Ishikawa (cell line): ENCODE measurements around the gene DOLK.

Experiments used
- CEBPB ChIP-seq: IDR thresholded peaks from 2 replicates; pipeline ENCODE4 v1.6.1; 2012
- CREB1 ChIP-seq: IDR thresholded peaks from 2 replicates; pipeline ENCODE4 v1.6.1; 2012; ENCODE audit warnings: low read depth
- EGR1 ChIP-seq: IDR thresholded peaks from 2 replicates; pipeline ENCODE4 v1.6.1; 2012
- EP300 ChIP-seq: IDR thresholded peaks from 2 replicates; pipeline ENCODE4 v1.6.1; 2012; ENCODE audit warnings: borderline replicate concordance
- FOXM1 ChIP-seq: IDR thresholded peaks from 2 replicates; pipeline ENCODE4 v1.6.1; 2012; ENCODE audit warnings: low read depth, borderline replicate concordance
- MAX ChIP-seq: IDR thresholded peaks from 2 replicates; pipeline ENCODE4 v1.6.1; 2012
- NFIC ChIP-seq: IDR thresholded peaks from 2 replicates; pipeline ENCODE4 v1.6.1; 2012
- RAD21 ChIP-seq: IDR thresholded peaks from 2 replicates; pipeline ENCODE4 v1.6.1; 2012; ENCODE audit warnings: low read depth
- REST ChIP-seq: IDR thresholded peaks from 2 replicates; pipeline ENCODE4 v1.6.1; 2012; ENCODE audit warnings: low read depth, mild to moderate bottlenecking
- TAF1 ChIP-seq: IDR thresholded peaks from 2 replicates; pipeline ENCODE4 v1.6.1; 2012; ENCODE audit warnings: low read depth, mild to moderate bottlenecking
- TCF12 ChIP-seq: IDR thresholded peaks from 2 replicates; pipeline ENCODE4 v1.6.1; 2012; ENCODE audit warnings: low read depth
- TEAD4 ChIP-seq: IDR thresholded peaks from 2 replicates; pipeline ENCODE4 v1.6.1; 2012
- USF1 ChIP-seq: IDR thresholded peaks from 2 replicates; pipeline ENCODE4 v1.6.1; 2012
- YY1 ChIP-seq: IDR thresholded peaks from 2 replicates; pipeline ENCODE4 v1.6.1; 2012; ENCODE audit warnings: low read depth
- ZBTB7A ChIP-seq: IDR thresholded peaks from 2 replicates; pipeline ENCODE4 v1.6.1; 2012; ENCODE audit warnings: low read depth

Gene DOLK

GRCh38 chr9:128910906-128911305, 36.5 kb downstream of the DOLK start:
- no peak for TF ChIP-seq YY1
- TF ChIP-seq EGR1 = no peak
- TF ChIP-seq EP300 = no peak
- no peak for TF ChIP-seq ZBTB7A
- no peak for TF ChIP-seq REST
- TF ChIP-seq TEAD4 = no peak
- no peak for TF ChIP-seq CEBPB
- TF ChIP-seq FOXM1 = no peak
- no peak for TF ChIP-seq TCF12
- no peak for TF ChIP-seq NFIC
- no peak for TF ChIP-seq CREB1
- TF ChIP-seq RAD21 = no peak
- no peak for TF ChIP-seq USF1
- TF ChIP-seq TAF1 = no peak
- no peak for TF ChIP-seq MAX

DNA sequence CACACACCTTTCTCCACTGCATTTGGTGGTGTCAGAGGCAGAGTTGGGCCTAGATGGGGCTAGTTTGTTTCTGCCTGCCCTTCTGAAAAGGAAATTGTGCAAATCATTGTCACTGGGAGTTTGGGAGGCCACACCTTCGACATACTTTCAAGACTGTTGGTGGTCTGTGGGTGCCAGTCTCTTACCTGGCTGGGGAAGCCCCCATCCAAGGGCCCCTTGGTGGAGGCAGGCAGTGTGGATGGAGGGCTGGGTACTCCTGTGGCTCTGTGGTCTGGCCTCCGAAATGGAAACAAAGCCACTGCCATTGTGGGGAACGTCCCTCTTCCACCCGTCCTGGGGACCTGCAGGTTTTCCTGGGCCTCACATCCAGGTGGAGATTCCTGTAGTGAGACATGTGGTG, 37.5 kb downstream of the DOLK start:
- no peak for TF ChIP-seq EP300
- TF ChIP-seq NFIC = no peak
- no peak for TF ChIP-seq CREB1
- TF ChIP-seq CEBPB = no peak
- TF ChIP-seq EGR1 = no peak
- TF ChIP-seq ZBTB7A = no peak
- TF ChIP-seq REST = no peak
- no peak for TF ChIP-seq TCF12
- no peak for TF ChIP-seq TAF1
- TF ChIP-seq YY1 = no peak
- no peak for TF ChIP-seq MAX
- TF ChIP-seq USF1 = no peak
- TF ChIP-seq FOXM1 = no peak
- TF ChIP-seq RAD21 = no peak
- TF ChIP-seq TEAD4 = no peak

- TF ChIP-seq CREB1 = no peak
- no peak for TF ChIP-seq YY1
- no peak for TF ChIP-seq FOXM1
- TF ChIP-seq TAF1 = no peak
- no peak for TF ChIP-seq CEBPB
- TF ChIP-seq MAX = no peak
- TF ChIP-seq TEAD4 = no peak
- no peak for TF ChIP-seq EGR1
- no peak for TF ChIP-seq REST
- TF ChIP-seq TCF12 = no peak
These were observed 39.0 kb downstream of the DOLK start for GRCh38 chr9:128908372-128908771.

DNA sequence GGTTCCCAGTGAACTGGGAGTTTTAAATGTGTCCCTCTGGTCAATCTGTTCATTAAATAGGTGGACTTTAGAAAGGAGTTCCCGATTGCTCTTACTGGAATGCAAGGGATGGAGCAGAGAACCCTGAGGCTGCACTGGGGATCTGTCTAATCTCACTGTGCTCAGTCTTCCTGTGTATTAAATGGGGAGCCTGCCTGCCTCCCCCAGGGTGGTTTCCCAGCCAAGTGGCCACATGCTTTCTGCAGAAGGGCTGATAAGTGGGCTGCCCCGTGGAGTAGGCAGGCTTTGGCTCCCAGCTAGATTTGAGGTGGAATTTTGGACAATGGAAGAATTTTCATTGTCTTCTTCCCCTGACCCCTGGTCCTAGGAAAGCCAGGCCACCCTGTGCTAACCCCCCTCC, 40.7 kb downstream of the DOLK start:
- TF ChIP-seq FOXM1 (no peak), MAX (no peak), NFIC (no peak), EGR1 (no peak), TAF1 (no peak), ZBTB7A (no peak), TEAD4 (no peak), RAD21 (no peak), CEBPB (no peak), REST (no peak), TCF12 (no peak)
